ENCODE measurements around the gene ZMIZ1.
A peak's percentile ranks its signal among the peaks of the same experiment; 100 is the strongest.

The ZMIZ1 gene

DNA sequence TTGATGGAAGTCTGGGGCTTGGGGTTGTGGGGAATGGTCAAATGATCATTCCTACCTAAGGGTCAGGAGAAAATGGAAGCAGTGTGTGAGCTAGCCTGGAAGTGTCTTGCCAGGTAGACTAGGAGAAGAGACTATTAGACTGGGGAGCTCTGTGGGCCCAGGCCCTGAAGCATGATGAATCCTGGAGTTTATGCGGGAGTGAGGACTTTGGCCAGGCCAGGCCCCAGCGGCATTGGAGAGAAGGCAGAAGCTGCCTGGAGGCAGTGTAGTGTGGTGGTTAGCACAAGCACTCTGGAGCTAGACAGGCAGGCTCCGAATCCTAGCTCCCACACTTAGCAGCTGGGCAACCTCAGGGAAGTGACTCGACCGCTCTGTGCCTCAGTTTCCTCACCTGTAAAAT is 29.3 kb downstream of the ZMIZ1 start:
- DNase-seq (ENCODE audit: low spot score) (no peak), FAIRE-seq (no peak)

DNA sequence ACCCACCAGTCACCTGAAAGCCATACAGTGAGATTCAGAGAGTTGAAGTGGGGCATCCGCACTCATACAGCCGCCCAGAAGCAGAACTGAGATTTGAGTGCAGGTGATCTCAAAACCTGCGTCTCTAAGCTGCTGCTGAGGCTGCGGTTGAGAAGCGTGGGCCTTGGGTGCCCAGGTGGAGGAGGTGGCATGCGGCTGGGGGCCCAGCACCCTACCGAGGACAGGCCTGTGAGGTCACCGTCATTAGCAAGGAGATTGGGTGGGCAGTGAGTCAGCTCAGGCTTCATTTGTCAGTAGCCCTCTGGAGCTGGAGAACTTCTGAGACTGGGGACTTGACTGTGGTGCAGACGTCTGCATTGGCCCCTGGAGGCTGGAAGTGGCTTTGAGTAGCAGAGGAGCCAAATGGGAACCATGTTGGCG is 29.8 kb downstream of the ZMIZ1 start:
- DNase-seq (ENCODE audit: low spot score) (no peak), FAIRE-seq (no peak)

DNA sequence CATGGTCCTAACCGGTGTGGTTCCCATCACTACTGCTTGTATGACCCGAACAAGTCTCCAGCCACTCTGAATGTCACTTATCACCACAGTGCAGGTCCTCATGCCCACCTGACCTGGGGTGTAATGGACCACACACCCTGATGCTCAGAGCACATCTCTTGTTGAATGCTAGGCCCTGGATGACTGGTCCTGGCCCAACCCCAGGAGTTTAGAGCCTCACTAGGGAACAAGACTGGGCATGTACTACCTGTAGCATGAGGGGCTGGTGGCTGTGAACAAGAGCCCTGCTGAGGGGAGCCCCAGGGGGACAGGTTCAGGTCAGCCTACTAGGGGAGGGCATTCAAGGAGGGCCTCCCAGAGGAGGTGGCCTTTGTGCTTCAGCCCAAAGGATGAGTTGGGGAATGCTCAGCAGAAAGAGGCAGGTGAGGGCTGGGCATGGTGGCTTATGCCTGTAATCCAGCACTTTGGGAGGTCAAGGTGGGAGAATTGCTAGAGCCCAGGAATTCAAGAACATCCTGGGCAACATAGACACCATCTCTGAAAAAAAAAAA is 31.2 kb downstream of the ZMIZ1 start:
- DNase-seq (ENCODE audit: low spot score) (no peak), FAIRE-seq (no peak)

DNA sequence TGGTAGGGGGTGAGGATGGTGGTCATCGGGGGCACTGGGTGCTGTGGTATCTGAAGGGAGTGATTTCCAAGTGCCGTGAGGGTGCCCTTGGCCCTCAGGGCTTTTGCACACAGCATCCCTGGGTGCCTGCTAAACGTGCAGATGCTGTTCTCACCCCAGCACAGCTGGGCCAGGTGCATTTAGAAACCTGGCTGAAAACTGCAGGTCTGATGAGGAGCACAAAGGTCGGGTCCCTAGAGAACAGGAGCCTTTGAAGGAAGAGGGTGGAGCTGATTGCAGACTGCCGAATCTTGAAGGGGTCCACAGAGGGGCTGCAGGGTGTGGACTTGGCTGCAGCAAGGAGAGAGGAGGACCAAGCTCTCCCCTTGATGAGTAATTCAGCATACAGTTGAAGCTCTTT is 32.0 kb downstream of the ZMIZ1 start:
- DNase-seq (ENCODE audit: low spot score): no peak
- FAIRE-seq: no peak

DNA sequence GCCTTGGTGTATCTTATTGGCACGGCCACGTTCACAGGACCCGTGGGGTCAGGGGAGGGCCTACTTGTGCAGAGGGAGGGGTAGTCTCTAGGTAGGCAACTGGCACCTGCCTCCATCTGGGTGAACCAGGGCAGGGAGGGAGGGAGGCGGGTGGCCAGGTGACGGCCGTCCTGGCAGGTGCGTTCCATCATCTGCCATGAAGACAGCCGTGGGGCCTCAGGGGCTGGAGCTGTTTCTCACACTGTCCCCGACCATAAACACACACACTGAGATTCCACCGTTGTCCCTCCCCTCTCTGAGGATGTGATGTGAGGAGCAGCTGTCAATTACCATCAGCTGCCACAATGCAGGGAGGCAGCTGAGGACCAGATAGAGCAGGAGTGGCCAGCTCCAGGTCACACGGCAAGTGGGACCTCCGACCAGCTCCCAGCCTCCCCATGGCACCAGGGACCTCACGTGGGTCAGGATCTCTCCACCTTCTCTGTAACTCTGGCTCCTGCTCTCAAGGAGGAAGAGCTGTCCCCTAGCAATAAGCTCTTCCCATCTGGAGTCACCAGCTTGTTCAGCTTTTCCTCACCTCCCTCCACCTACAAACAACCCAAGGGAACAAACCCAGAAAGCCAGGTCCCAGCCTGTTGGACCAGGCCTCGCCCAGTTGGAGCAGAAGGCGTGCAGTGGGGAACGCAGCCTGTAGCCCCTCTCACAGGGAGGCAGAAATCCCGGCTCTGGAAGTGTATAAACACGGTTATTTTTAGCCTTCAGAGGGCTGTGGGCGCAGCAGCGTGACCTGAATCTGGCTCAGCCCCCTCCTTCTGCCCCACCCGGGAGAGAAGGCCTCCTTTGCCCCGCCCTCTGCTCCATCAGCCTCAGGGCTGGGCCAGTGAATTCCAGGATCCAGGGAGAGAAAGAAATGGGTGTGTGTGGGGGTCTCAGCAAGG is 33.1 kb downstream of the ZMIZ1 start:
- FAIRE-seq: peak; percentile 42
- DNase-seq (ENCODE audit: low spot score): peak; percentile 76

DNA sequence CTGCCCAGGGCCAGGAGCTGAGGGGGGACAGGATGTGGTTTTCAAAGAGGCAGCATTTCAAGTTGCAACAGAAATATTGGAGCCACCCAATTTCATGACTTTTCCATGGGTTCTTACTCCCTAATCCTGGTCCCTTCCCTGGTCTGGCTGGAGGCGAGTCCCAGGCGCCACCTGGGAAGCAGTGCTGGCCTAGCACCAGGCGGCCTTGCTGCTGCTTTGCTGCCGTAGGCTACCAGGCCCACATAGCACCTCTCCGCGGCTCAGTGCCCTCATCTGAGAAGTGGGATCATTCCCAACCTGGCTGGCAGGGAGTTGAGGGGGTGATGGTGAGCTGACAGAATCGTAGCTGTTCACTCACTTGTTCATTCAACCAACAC is 33.7 kb downstream of the ZMIZ1 start:
- peak; percentile 47 for DNase-seq (ENCODE audit: low spot score)
- FAIRE-seq: peak; percentile 70

DNA sequence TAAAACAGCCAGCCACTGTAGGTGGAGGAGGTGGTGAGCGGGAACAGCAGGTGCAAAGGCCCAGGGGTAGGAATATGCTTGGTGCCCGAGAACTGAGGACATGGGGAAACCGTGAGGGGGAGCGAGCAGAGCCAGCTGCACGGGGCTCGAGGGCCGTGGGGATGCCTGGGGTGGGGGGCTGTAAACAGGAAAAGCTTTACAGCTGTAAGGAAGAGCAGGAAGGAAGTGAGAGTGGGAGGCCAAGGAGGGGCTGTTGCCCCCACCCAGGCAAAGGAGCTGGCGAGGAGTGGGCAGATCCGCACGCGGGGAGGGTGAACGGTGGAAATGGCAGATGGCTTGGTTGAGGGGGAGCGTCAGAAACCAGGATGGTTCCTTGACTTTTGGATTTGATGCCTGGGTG is 34.4 kb downstream of the ZMIZ1 start:
- no peak for DNase-seq (ENCODE audit: low spot score)
- no peak for FAIRE-seq

DNA sequence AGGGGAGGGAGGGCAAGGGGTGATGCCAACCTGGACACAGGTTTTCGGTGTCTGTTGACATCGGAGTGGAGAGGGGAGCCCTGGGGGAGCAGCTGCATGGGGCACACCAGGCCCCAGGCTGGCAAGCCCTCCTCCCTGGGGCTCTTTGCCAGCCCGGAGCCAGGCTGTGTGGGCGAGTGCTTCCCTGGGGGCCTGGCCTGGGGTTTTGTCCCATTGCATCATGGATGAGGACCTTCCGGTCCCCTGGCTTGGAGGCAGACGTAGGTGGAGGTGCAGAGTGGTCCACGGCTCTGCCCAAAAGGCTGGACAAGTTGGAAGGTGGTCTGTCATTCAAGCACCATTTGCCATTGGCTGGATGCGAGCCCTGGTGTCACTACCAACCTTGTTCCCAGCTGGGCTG is 34.8 kb downstream of the ZMIZ1 start:
- FAIRE-seq: no peak
- no peak for DNase-seq (ENCODE audit: low spot score)

DNA sequence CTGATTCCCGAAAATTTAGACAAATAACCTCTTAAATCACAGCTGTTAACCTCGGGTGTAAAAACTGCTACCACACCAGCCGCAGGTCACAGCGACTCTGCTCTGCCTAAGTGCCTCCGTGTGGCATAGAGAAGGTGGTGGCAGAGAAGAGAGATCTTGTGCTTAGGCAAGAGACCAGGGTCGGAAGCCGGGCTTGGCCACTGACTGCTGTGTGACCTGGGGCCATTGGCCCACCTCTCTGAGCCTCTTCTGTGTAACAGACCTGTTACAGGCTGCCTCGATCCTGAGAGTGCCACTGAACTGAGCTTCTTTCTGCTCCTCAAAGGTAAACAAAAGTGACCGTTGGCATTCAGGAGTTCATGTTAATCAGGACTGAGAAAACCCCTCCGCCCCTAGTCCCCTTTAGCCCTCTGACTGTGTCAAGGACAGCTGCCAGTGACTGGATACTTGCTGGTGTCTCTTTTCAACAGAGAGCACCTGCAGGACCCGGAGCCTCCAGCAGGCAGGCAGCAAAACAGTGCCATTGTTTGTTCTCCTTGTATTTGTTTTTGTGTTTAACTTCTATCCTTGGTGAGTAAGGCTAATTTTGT is 36.5 kb downstream of the ZMIZ1 start:
- no peak for DNase-seq (ENCODE audit: low spot score)
- FAIRE-seq: no peak

DNA sequence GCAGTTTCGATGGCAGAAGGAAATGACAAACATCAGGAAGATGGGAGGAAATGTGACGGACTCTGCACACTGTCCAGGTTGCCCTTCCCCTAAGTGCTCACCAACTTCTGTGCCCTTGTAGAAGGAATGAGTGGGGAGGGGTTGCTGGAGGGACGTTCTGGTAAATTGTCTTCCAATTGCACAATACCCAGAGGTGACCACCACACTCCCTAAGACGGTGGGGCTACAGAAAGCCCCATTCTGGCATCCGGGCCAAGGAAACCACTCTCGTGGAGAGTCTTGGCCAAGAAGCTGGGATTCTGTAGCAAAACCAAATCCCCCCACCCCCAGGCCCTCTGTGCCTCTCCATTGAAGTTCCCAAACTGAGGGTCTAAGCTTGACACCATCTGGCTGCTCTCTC is 37.1 kb downstream of the ZMIZ1 start:
- FAIRE-seq (no peak), DNase-seq (ENCODE audit: low spot score) (no peak)

DNA sequence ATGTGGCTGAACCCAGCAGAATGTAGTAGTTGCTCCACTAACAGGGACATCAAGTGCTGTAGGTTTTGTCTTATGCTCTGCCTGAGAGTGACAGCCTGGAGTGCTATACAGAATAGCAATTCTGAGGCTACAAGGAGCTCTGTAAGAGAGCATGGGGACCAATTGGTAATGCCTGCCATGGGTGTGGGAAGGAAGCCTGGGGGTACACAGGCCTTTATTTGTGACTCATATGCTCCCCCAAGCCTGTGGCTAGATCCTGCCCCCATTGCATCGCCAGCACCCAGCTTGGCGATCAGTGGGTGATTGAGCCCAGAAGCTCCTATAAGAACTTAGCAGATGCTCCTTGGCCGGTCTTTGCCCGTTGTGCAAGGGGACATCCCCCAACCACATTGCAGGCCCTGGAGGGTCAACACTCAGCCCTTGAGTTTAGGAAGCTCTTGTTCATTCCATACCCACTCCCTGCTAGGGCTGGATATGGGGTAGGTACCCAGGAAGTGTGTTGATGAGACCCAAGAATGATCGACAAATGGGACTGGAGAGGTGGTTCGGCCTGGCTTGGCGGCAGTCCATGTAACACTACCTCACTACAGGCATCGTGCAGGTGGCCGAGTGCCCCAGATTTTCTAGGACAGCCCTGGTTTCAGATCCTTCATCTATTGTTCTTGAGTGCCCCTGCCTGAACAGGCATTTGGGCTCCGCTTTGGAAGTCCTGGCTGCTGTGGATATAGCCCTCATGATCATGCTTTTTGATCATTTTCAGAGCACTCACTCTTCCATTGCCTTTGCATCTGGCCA is 37.7 kb downstream of the ZMIZ1 start:
- no peak for FAIRE-seq
- no peak for DNase-seq (ENCODE audit: low spot score)

DNA sequence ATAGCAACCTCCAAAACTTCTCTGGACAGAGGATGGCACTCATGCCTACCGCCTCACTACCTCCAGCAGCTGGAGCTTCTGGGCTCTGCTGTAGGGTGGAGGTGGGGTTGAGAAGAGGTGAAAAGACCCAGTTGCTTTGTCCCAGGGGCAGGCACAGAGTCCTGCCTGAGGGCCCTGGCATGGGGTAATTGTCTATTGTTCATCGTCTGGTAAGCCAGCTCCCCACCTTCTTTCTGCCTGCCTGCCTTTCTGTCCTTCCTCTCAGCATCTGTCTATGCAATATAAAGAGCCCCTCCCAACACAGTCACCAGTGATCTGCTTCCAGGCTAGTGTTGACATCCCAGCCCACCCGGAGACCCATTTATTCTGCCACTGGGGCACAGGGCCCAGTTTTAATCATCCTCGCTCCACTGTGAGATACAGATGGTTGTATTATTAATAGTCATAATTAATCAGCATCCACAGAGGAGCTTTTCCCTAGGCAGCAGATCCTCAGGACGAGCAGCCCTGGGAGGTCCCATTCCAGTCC is 39.0 kb downstream of the ZMIZ1 start:
- FAIRE-seq (no peak), DNase-seq (ENCODE audit: low spot score) (no peak)

DNA sequence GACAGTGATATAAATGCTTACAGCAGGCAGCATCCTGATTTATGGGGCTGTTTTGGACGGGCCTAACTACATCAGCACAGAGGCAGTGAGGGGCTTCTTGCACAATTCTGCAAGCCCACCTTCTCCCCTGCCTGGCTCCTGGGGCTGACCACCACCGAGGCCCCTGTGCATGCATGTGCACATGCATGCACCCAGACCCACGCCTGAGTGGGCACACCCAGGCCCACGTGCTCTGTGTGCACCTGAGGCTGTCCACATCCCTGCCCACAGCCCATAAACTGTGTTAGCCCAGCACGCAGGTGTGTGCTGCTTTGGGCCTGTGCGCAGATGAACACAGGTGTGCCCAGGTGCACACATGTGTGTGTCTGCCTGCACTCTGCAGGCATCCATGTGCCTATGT is 40.0 kb downstream of the ZMIZ1 start:
- FAIRE-seq (peak; percentile 89), DNase-seq (ENCODE audit: low spot score) (no peak)

DNA sequence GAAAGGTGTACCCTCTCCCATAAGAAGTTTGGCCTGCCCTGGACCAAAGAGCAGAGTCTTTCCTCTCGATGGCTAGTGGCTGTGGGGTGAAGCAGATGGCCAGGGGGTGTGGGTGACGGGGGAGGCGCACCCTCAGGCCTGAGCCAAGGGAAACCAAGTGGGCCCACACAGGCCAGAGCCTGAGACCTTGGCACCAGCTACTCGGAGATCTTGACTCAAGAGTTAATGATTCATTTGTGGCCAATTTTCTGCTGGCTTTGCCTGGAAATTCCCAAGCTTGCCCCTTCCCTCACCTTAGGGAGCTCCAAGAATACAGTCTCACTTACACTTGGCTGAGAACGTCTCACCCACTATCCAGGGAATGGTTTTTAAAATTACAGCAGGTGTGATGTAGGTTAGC is 42.7 kb downstream of the ZMIZ1 start:
- FAIRE-seq: no peak

DNA sequence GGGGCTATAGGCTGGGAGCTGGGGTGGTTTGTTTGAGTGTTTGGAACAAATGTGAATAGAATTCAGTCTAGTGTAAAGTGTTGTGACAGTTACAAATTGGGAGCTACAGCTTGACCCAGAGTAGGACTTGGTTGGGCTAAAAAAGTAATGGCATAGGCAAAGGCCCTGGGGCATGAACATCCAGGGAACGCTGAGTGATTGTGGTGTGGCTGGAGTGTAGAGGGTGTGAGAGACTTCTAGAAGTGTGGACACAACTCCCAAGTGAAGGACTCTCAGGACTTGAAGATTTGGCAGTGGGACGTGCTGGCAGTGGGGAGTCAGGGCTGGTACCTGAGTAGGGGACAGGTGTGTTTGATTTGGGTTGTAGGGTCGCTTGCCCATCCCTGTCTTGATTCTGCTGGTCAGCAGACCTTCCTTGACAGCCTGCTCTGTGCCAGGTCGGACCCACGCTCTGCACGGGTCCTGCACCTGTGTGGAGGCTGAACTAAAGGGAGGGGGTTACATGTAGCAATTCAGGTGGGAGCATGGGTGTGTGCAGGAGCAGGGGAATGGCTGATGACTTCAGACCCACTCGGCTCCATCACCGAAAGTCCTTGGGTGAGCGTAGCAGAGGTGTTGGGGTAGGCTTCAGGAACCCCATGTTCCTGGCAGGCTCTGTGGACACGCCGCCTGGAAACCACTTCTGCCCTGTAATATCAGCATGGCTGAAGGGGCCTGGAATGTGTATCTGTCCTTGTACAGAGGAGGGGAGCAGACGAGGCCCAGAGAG is 43.3 kb downstream of the ZMIZ1 start:
- no peak for DNase-seq (ENCODE audit: low spot score)
- no peak for FAIRE-seq

More for the DNA sequence above, 42.7 kb downstream of the ZMIZ1 start:
- no peak for DNase-seq (ENCODE audit: low spot score)

DNA sequence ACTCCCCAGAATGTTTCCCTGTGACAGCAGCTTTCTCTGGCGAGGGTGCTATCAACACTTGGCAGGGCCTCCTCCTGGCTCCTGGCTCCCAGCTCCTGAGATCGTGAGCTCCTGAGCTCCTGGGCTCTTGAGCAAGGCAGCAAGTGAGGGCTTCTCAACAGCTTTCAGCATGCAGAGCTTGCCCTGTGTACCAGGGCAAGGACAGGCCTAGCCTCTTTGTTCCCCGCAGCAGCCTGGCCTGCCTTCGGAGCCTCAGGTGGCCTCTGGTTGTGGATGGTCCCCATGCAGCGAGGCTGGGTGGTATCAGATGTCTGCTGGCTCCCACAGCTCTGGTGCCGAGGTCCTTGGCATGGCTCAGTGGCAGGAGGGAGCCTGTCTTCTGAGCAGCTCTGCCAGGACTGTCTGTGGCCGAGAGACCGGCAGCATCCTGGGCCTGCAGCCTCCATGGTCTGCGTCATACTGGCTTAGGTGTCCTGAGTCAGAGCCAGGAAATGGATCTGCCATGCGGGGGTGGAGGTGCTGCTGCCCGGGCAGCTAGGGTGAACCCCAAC is 44.2 kb downstream of the ZMIZ1 start:
- DNase-seq (ENCODE audit: low spot score): peak; percentile 86
- peak; percentile 59 for FAIRE-seq

DNA sequence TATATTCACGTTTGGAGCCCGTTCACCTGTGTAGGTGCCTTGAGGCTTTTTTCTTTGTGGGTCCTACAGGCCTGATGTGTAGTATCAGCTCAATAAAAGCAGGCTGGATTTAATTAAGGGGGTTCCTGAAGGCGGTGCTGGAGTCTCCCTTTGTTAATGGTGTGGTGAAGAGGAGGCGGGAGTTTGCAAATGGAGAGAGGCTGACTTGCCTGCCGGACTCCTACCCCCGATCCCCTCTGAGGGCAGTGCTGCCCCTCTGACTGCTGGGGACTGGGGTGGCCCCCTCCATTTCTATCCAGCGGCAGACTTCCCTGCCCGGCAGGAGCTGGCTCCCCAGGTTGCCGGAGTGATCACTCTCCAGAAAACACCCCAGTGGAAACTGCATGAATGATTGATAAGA is 45.1 kb downstream of the ZMIZ1 start:
- FAIRE-seq (no peak), DNase-seq (ENCODE audit: low spot score) (no peak)

DNA sequence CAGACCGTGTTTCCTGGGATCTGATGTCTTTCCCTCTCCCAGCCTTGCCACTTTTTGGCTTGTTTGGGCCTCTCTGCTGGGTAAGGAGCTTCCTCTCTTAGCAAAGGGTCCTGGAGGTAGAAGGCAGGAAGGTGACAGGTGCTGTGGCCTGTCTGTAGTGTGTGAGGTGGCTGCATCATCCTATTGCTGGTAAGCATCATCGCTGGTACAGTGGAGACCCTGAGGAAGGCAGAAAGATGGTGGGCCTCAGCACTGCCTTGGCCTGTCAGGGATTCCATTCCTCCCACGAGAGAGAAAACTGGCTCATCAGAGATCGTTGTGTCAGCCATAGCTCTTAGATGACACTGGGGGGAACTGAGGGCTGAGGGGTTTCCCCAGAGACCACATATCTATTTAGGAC is 46.5 kb downstream of the ZMIZ1 start:
- FAIRE-seq (no peak), DNase-seq (ENCODE audit: low spot score) (no peak)

DNA sequence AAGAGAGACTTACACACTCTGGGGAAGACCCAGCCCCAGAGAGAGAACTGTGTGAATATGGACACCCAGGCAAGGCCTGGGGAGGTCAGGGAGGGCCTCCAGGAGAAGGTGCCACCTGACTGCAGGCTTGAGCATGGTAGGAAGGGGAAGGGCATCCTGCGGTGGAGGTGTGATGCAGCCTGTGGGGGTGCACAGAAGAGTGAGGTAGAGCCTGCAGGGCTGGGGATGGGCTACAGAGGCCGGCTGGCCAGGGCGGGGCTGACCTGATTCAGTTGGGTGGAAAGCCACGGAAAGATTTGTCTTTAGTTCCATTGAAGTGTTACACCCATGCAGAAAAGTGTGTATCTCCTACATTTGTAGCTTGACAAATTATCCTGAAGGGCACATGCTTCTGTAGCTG is 47.6 kb downstream of the ZMIZ1 start:
- no peak for FAIRE-seq
- DNase-seq (ENCODE audit: low spot score): no peak

All from urothelium cell line (cell line).